Activated CD8-positive, alpha-beta memory T cell treated with anti-CD3 and anti-CD28 coated beads, Interleukin-2, amount 10 ng/mL, durations not matched to agents 7 days and 5 days (primary cell): ENCODE measurements around the gene IDH1. TPM values are rescaled to one million over a fixed set of nuclear protein-coding genes. Genes with fewer than 3 reads are reported as not detected.

ENCODE experiments used
- ATAC-seq: fragments of 150-1000 bp; cut with Tn5 transposase; one replicate; pipeline ENCODE4 v1.10.0; 2021; ENCODE audit warnings: moderate library complexity
- CTCF ChIA-PET: fragments of 350-600 bp; sonication (Branson Sonifier 250); formaldehyde crosslinking; loops from one replicate; lab custom pipeline; 2021; ENCODE audit warnings: antibody characterized with exemption; lab: Charles Lee
- DNase-seq: peaks from one replicate; pipeline ENCODE4 v3.0.0-alpha.2; 2020
- H3K27ac Mint-ChIP-seq: one replicate; pipeline ENCODE4 v1.8.0; 2021; ENCODE audit warnings: mild to moderate bottlenecking, mixed read lengths
- H3K27me3 Mint-ChIP-seq: one replicate; pipeline ENCODE4 v1.8.0; 2021; ENCODE audit warnings: mixed read lengths
- H3K36me3 Mint-ChIP-seq: one replicate; pipeline ENCODE4 v1.8.0; 2021; ENCODE audit warnings: mild to moderate bottlenecking, mixed read lengths
- H3K4me1 Mint-ChIP-seq: one replicate; pipeline ENCODE4 v1.8.0; 2021; ENCODE audit warnings: mixed read lengths
- H3K4me3 Mint-ChIP-seq: one replicate; pipeline ENCODE4 v1.8.0; 2021; ENCODE audit warnings: mild to moderate bottlenecking, moderate library complexity, mixed read lengths
- H3K9me3 Mint-ChIP-seq: one replicate; pipeline ENCODE4 v1.8.0; 2022; ENCODE audit warnings: low read depth, mixed read lengths
- total RNA-seq, 2 experiments: library from RNA; stranded (reverse); gene quantifications; one replicate each; pipeline ENCODE4 v1.2.3, GENCODE V29; 2021

Gene IDH1
- total RNA-seq, 2 experiments from 2014 or later, result 39.7 to 45.6 TPM

GRCh38 chr2:208186893-208187292, 68.0 kb downstream of the IDH1 start:
- no peak for DNase-seq
- Mint-ChIP-seq H3K36me3 (no peaks in the 10 kb centered on the region), H3K27ac (no peak overlapping the region), H3K4me1 (peaks cover 3% of the 10 kb centered on the region), H3K4me3 (no peak overlapping the region), H3K27me3 (peaks cover 33% of the 10 kb centered on the region), H3K9me3 (no peaks in the 10 kb centered on the region)
- CTCF ChIA-PET, result interaction anchor here (1.0 kb wide), 1 partner anchor 11 kb away, joined by 5 read pairs; no protein-coding TSS in a partner anchor
- no peak for ATAC-seq

- H3K9me3 Mint-ChIP-seq, result no peaks in the 10 kb centered on the region
- H3K27me3 Mint-ChIP-seq, result peaks cover 35% of the 10 kb centered on the region
- ATAC-seq, result no peak
- DNase-seq, result no peak
- peaks cover 3% of the 10 kb centered on the region for H3K4me1 Mint-ChIP-seq
- no peaks in the 10 kb centered on the region for H3K36me3 Mint-ChIP-seq
- no peak overlapping the region for H3K27ac Mint-ChIP-seq
- H3K4me3 Mint-ChIP-seq, result no peak overlapping the region
- CTCF ChIA-PET, result interaction anchor here (1.0 kb wide), 1 partner anchor 11 kb away, joined by 5 read pairs; no protein-coding TSS in a partner anchor
Observed at GRCh38 chr2:208186465-208186864, 68.4 kb downstream of the IDH1 start.

Other genes with a start within 250 kb of the IDH1 start
- gene PLEKHM3, start 229.5 kb downstream of the IDH1 start, total RNA-seq, result 1 to 10 TPM; 4.7 to 5.1 TPM
- not detected for gene CRYGD, start 130.5 kb downstream of the IDH1 start, total RNA-seq
- gene CRYGC, start 125.2 kb downstream of the IDH1 start, total RNA-seq, result not detected
- gene CRYGB, start 108.9 kb downstream of the IDH1 start, total RNA-seq, result not detected
- gene CRYGA, start 91.5 kb downstream of the IDH1 start, total RNA-seq, result not detected
- gene C2orf80, start 65.0 kb downstream of the IDH1 start, total RNA-seq, result not detected
- gene PIKFYVE, start 11.2 kb upstream of the IDH1 start, total RNA-seq, result 10 to 100 TPM; 27.3 to 32.6 TPM
- gene PTH2R, start 151.7 kb upstream of the IDH1 start, total RNA-seq, result under 1 TPM in 1 of 2 experiments, not detected in 1; 0.12 TPM